GM21526 (cell line): ENCODE results near the gene PIWIL1.

Experiments
- ATAC-seq: cut with Tn5 transposase; IDR thresholded peaks from one replicate; pipeline ENCODE4 v1.9.1; 2021; ENCODE audit warnings: moderate library complexity; ENCODE audit not compliant: unreplicated experiment, low FRiP score

PIWIL1 gene

GRCh38 chr12:130367523-130367922 lies 29.8 kb downstream of the PIWIL1 start:
- ATAC-seq = no peak

GRCh38 chr12:130369816-130370215 lies 32.1 kb downstream of the PIWIL1 start:
- no peak for ATAC-seq

GRCh38 chr12:130371296-130371695 lies 33.6 kb downstream of the PIWIL1 start:
- no peak for ATAC-seq

- no peak for ATAC-seq
Observed at GRCh38 chr12:130372936-130373335, 35.2 kb downstream of the PIWIL1 start.

- ATAC-seq = no peak
Observed at GRCh38 chr12:130374083-130374482, 36.4 kb downstream of the PIWIL1 start.

- ATAC-seq = no peak
Observed at GRCh38 chr12:130375296-130376287, 37.9 kb downstream of the PIWIL1 start.

- ATAC-seq = no peak
Observed at GRCh38 chr12:130382818-130383217, 45.1 kb downstream of the PIWIL1 start.

- no peak for ATAC-seq
Observed at GRCh38 chr12:130384234-130384633, 46.5 kb downstream of the PIWIL1 start.

- ATAC-seq = no peak
Observed at GRCh38 chr12:130385193-130385592, 47.5 kb downstream of the PIWIL1 start.

GRCh38 chr12:130391186-130391585 lies 53.5 kb downstream of the PIWIL1 start:
- ATAC-seq = no peak

GRCh38 chr12:130394906-130395305 lies 57.2 kb downstream of the PIWIL1 start:
- ATAC-seq = no peak

- no peak for ATAC-seq
Observed at GRCh38 chr12:130396667-130397066, 59.0 kb downstream of the PIWIL1 start.

GRCh38 chr12:130398100-130398848 lies 60.6 kb downstream of the PIWIL1 start:
- no peak for ATAC-seq

GRCh38 chr12:130401703-130402102 lies 64.0 kb downstream of the PIWIL1 start:
- no peak for ATAC-seq

- ATAC-seq = no peak
Observed at GRCh38 chr12:130405332-130405731, 67.6 kb downstream of the PIWIL1 start.

- ATAC-seq = no peak
Observed at GRCh38 chr12:130412384-130412783, 74.7 kb downstream of the PIWIL1 start.

- no peak for ATAC-seq
Observed at GRCh38 chr12:130413909-130414308, 76.2 kb downstream of the PIWIL1 start.

- no peak for ATAC-seq
Observed at GRCh38 chr12:130414381-130414780, 76.7 kb downstream of the PIWIL1 start.

- ATAC-seq = no peak
Observed at GRCh38 chr12:130418251-130418650, 80.6 kb downstream of the PIWIL1 start.

- no peak for ATAC-seq
Observed at GRCh38 chr12:130419116-130419515, 81.4 kb downstream of the PIWIL1 start.

- ATAC-seq = no peak
Observed at GRCh38 chr12:130420071-130420470, 82.4 kb downstream of the PIWIL1 start.
